HepG2 (cell line): ENCODE measurements around the gene PIK3C2B. TPM values are rescaled to one million over a fixed set of nuclear protein-coding genes. Genes with fewer than 3 reads are reported as not detected.

Experiments used
- AHR ChIP-seq: IDR thresholded peaks from 2 replicates; pipeline ENCODE4 v1.6.1; 2018; ENCODE audit warnings: missing genetic modification reagents, missing compliant biosample characterization
- ARNT ChIP-seq: fragments of 450-650 bp; IDR thresholded peaks from 2 replicates; pipeline ENCODE4 v1.6.1; 2017
- FOSL1 ChIP-seq: sonication (generic); formaldehyde crosslinking; IDR thresholded peaks from 2 replicates; pipeline ENCODE4 v1.9.0; 2021; ENCODE audit warnings: missing genetic modification reagents, borderline replicate concordance
- FOXM1 ChIP-seq: sonication (generic); formaldehyde crosslinking; IDR thresholded peaks from 2 replicates; pipeline ENCODE4 v1.5.0; 2020; ENCODE audit warnings: missing genetic modification reagents
- KLF13 ChIP-seq: sonication (generic); formaldehyde crosslinking; IDR thresholded peaks from 2 replicates; pipeline ENCODE4 v1.4.0; 2020; ENCODE audit warnings: mild to moderate bottlenecking, missing genetic modification reagents
- MAFG ChIP-seq: sonication (generic); formaldehyde crosslinking; IDR thresholded peaks from 2 replicates; pipeline ENCODE4 v1.5.1; 2020; ENCODE audit warnings: mild to moderate bottlenecking, missing genetic modification reagents
- MATR3 ChIP-seq: sonication (generic); formaldehyde crosslinking; IDR thresholded peaks from 2 replicates; pipeline ENCODE4 v1.4.0; 2020; ENCODE audit warnings: missing genetic modification reagents
- SRY ChIP-seq: sonication (generic); formaldehyde crosslinking; IDR thresholded peaks from 2 replicates; pipeline ENCODE4 v1.8.0; 2022; ENCODE audit warnings: mild to moderate bottlenecking, missing genetic modification reagents
- TCF12 ChIP-seq, 2 experiments: fragments of 450-650 bp in 1 of 2; sonication (generic) in 1 of 2; formaldehyde crosslinking in 1 of 2; IDR thresholded peaks; 2 replicates each; pipeline versions ENCODE4 v1.6.1 to v1.8.0; 2017 to 2022; ENCODE audit warnings: antibody characterized with exemption in 1 of 2, mild to moderate bottlenecking in 1 of 2, missing genetic modification reagents in 1 of 2, moderate library complexity in 1 of 2
- TCF7 ChIP-seq: sonication (generic); IDR thresholded peaks from 2 replicates; pipeline ENCODE4 v1.6.1; 2016; ENCODE audit warnings: antibody characterized with exemption, low read depth
- YY1 ChIP-seq: IDR thresholded peaks from 2 replicates; pipeline ENCODE4 v1.6.1; 2011; ENCODE audit warnings: low read length, low read depth, moderate library complexity, mild to moderate bottlenecking; ENCODE audit not compliant: insufficient read depth, insufficient replicate concordance
- ZBTB7A ChIP-seq: sonication (generic); formaldehyde crosslinking; IDR thresholded peaks from 2 replicates; pipeline ENCODE4 v1.8.0; 2022; ENCODE audit warnings: mild to moderate bottlenecking, missing genetic modification reagents
- ZNF350 ChIP-seq: sonication (generic); formaldehyde crosslinking; IDR thresholded peaks from 2 replicates; pipeline ENCODE4 v1.4.0; 2020; ENCODE audit warnings: mild to moderate bottlenecking, low read depth, missing genetic modification reagents, borderline replicate concordance
- ZNF510 ChIP-seq: sonication (generic); formaldehyde crosslinking; IDR thresholded peaks from 2 replicates; pipeline ENCODE4 v1.4.0; 2020; ENCODE audit warnings: low read depth, mild to moderate bottlenecking, missing genetic modification reagents
- ZNF777 ChIP-seq: sonication (generic); formaldehyde crosslinking; IDR thresholded peaks from 2 replicates; pipeline ENCODE4 v1.4.0; 2020; ENCODE audit warnings: missing genetic modification reagents
- polyA plus RNA-seq, 8 experiments: library from polyadenylated mRNA; depleted of rRNA in 3 of 8; stranded (reverse) in 7 of 8; unstranded in 1 of 8; fragments of >200 nt; fragmentation: Illumina TruSeq in 4 of 8; extraction: Trizol in 4 of 8; gene quantifications; 2 replicates each; pipeline versions ENCODE4 v1.2.1 to v1.2.3, GENCODE V29; 2011 to 2016; ENCODE audit warnings: low read depth in 4 of 8, missing spikeins in 1 of 8, mixed read lengths in 1 of 8; ENCODE audit not compliant: insufficient read depth in 1 of 8
- total RNA-seq, 5 experiments: library from RNA; depleted of rRNA; stranded (reverse); fragments of >200 nt; fragmentation: Illumina TruSeq; extraction: Trizol; gene quantifications; 2 replicates each; pipeline ENCODE4 v1.2.3, GENCODE V29; 2016; ENCODE audit warnings: low read depth in 1 of 5
- TF ChIP-seq, protein P1 (sequence below): sonication (generic); formaldehyde crosslinking; IDR thresholded peaks from 2 replicates; pipeline ENCODE4 v1.4.0; 2020; ENCODE audit warnings: missing genetic modification reagents, mild to moderate bottlenecking, borderline replicate concordance
- TF ChIP-seq, protein P2 (sequence below): sonication (generic); formaldehyde crosslinking; IDR thresholded peaks from 2 replicates; pipeline ENCODE4 v1.4.0; 2020; ENCODE audit warnings: missing genetic modification reagents, borderline replicate concordance
- TF ChIP-seq, protein P3 (sequence below): sonication (generic); formaldehyde crosslinking; IDR thresholded peaks from 2 replicates; pipeline ENCODE4 v1.8.1; 2023; ENCODE audit warnings: mild to moderate bottlenecking, inconsistent platforms, moderate library complexity, missing genetic modification reagents, borderline replicate concordance
- TF ChIP-seq, protein P4 (sequence below): fragments of 450-650 bp; IDR thresholded peaks from 2 replicates; pipeline ENCODE4 v1.6.1; 2017; ENCODE audit warnings: mild to moderate bottlenecking

Gene PIK3C2B
- total and polyA plus RNA-seq, 2 of the 13 experiments (the other 11 are each of a cell fraction or from before 2014, with no cell fraction given): 3.4 to 4.5 TPM

DNA sequence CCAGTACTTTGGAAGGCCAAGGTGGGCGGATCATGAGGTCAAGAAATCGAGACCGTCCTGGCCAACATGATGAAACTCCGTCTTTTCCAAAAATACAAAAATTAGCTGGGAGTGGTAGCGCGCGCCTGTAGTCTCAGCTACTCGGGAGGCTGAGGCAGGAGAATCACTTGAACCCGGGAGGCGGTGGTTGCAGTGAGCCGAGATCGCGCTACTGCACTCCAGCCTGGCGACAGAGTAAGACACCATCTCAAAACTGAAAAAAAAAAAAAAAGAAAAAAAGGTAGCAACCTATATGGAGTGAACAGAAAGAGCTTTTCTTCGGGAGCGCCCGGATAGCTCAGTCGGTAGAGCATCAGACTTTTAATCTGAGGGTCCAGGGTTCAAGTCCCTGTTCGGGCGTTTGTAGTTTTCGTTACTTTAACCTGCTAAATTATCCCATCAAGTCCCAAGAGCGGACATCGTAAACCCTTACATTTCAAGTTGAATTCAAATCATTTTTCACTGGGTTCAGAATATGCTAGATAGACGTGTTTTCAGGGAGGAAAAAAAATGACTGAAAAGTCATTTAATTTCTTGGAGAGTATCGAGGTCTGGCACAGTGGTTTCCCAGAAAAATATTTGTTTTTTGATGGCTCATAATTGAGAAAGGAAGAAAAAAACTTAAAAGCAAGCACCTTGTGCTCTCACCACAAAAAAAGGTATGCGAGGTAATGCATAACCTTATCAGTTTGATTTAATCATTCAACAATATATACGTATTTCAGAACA lies 11.8 kb upstream of the PIK3C2B start (continued):
- TF ChIP-seq AHR (no peak), MATR3 (CRISPR knock-in tag) (no peak), YY1 (no peak), TCF12 (IDR thresholded peaks at IDR 0.05) (no peak), TCF12 (CRISPR knock-in tag; IDR thresholded peaks at IDR 0.05) (0 out of 2 replicates have a peak, but pooled peaks have one; percentile 37), MAFG (CRISPR knock-in tag) (no peak), ZNF777 (no peak), ZBTB7A (CRISPR knock-in tag) (no peak), FOSL1 (CRISPR knock-in tag) (no peak), KLF13 (CRISPR knock-in tag) (no peak), TCF7 (no peak), FOXM1 (CRISPR knock-in tag) (no peak), ARNT (no peak), ZNF350 (CRISPR knock-in tag) (no peak), SRY (CRISPR knock-in tag) (no peak), ZNF510 (no peak)
- TF ChIP-seq, protein P1, sequence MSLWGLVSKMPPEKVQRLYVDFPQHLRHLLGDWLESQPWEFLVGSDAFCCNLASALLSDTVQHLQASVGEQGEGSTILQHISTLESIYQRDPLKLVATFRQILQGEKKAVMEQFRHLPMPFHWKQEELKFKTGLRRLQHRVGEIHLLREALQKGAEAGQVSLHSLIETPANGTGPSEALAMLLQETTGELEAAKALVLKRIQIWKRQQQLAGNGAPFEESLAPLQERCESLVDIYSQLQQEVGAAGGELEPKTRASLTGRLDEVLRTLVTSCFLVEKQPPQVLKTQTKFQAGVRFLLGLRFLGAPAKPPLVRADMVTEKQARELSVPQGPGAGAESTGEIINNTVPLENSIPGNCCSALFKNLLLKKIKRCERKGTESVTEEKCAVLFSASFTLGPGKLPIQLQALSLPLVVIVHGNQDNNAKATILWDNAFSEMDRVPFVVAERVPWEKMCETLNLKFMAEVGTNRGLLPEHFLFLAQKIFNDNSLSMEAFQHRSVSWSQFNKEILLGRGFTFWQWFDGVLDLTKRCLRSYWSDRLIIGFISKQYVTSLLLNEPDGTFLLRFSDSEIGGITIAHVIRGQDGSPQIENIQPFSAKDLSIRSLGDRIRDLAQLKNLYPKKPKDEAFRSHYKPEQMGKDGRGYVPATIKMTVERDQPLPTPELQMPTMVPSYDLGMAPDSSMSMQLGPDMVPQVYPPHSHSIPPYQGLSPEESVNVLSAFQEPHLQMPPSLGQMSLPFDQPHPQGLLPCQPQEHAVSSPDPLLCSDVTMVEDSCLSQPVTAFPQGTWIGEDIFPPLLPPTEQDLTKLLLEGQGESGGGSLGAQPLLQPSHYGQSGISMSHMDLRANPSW (CRISPR knock-in tag): peak; percentile 23; the same call in 1 of the 2 replicates
- TF ChIP-seq, protein P2, sequence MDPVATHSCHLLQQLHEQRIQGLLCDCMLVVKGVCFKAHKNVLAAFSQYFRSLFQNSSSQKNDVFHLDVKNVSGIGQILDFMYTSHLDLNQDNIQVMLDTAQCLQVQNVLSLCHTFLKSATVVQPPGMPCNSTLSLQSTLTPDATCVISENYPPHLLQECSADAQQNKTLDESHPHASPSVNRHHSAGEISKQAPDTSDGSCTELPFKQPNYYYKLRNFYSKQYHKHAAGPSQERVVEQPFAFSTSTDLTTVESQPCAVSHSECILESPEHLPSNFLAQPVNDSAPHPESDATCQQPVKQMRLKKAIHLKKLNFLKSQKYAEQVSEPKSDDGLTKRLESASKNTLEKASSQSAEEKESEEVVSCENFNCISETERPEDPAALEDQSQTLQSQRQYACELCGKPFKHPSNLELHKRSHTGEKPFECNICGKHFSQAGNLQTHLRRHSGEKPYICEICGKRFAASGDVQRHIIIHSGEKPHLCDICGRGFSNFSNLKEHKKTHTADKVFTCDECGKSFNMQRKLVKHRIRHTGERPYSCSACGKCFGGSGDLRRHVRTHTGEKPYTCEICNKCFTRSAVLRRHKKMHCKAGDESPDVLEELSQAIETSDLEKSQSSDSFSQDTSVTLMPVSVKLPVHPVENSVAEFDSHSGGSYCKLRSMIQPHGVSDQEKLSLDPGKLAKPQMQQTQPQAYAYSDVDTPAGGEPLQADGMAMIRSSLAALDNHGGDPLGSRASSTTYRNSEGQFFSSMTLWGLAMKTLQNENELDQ (CRISPR knock-in tag): no peak
- TF ChIP-seq, protein P3, sequence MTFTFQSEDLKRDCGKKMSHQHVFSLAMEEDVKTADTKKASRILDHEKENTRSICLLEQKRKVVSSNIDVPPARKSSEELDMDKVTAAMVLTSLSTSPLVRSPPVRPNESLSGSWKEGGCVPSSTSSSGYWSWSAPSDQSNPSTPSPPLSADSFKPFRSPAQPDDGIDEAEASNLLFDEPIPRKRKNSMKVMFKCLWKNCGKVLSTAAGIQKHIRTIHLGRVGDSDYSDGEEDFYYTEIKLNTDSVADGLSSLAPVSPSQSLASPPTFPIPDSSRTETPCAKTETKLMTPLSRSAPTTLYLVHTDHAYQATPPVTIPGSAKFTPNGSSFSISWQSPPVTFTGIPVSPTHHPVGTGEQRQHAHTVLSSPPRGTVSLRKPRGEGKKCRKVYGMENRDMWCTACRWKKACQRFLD (CRISPR knock-in tag): no peak
- TF ChIP-seq, protein P4, sequence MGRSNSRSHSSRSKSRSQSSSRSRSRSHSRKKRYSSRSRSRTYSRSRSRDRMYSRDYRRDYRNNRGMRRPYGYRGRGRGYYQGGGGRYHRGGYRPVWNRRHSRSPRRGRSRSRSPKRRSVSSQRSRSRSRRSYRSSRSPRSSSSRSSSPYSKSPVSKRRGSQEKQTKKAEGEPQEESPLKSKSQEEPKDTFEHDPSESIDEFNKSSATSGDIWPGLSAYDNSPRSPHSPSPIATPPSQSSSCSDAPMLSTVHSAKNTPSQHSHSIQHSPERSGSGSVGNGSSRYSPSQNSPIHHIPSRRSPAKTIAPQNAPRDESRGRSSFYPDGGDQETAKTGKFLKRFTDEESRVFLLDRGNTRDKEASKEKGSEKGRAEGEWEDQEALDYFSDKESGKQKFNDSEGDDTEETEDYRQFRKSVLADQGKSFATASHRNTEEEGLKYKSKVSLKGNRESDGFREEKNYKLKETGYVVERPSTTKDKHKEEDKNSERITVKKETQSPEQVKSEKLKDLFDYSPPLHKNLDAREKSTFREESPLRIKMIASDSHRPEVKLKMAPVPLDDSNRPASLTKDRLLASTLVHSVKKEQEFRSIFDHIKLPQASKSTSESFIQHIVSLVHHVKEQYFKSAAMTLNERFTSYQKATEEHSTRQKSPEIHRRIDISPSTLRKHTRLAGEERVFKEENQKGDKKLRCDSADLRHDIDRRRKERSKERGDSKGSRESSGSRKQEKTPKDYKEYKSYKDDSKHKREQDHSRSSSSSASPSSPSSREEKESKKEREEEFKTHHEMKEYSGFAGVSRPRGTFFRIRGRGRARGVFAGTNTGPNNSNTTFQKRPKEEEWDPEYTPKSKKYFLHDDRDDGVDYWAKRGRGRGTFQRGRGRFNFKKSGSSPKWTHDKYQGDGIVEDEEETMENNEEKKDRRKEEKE: no peak
